H4 (cell line): ENCODE measurements around the gene ERGIC1. TPM values are rescaled to one million over a fixed set of nuclear protein-coding genes. Genes with fewer than 3 reads are reported as not detected.
"Not testable (repeated sequence)": the region's sequence is repeated elsewhere in the genome, so short reads cannot be mapped to it uniquely, and the experiment has no call there.

Experiments used
- DNase-seq: peaks from one replicate; pipeline ENCODE4 v3.0.0-alpha.2; 2015; ENCODE audit warnings: low spot score
- total RNA-seq: library from RNA; depleted of rRNA; stranded (reverse); fragments of >200 nt; shearing (Covaris generic); gene quantifications from 2 replicates; pipeline ENCODE4 v1.2.3, GENCODE V29; 2014

Gene ERGIC1
- total RNA-seq, 1 experiment from 2014 or later, result 86.2 TPM

GRCh38 chr5:172878933-172879752, 45.1 kb downstream of the ERGIC1 start:
- no peak for DNase-seq

- peak; percentile 78 for DNase-seq
Observed at GRCh38 chr5:172881691-172882370, 47.8 kb downstream of the ERGIC1 start.

- no peak for DNase-seq
Observed at GRCh38 chr5:172883066-172883465, 49.0 kb downstream of the ERGIC1 start.

- DNase-seq, result no peak
Observed at GRCh38 chr5:172885597-172886340, 51.7 kb downstream of the ERGIC1 start.

- DNase-seq, result no peak
Observed at GRCh38 chr5:172886476-172886875, 52.4 kb downstream of the ERGIC1 start.

GRCh38 chr5:172886974-172887501, 53.0 kb downstream of the ERGIC1 start:
- peak; percentile 87 for DNase-seq

GRCh38 chr5:172887692-172888091, 53.6 kb downstream of the ERGIC1 start:
- DNase-seq, result no peak

- DNase-seq, result no peak
Observed at GRCh38 chr5:172890659-172891058, 56.6 kb downstream of the ERGIC1 start.

- no peak for DNase-seq
Observed at GRCh38 chr5:172891716-172892421, 57.8 kb downstream of the ERGIC1 start.

GRCh38 chr5:172892713-172893112, 58.7 kb downstream of the ERGIC1 start:
- no peak for DNase-seq

- no peak for DNase-seq
Observed at GRCh38 chr5:172894767-172895388, 60.8 kb downstream of the ERGIC1 start.

- no peak for DNase-seq
Observed at GRCh38 chr5:172895549-172895948, 61.5 kb downstream of the ERGIC1 start.

- no peak for DNase-seq
Observed at GRCh38 chr5:172896465-172896864, 62.4 kb downstream of the ERGIC1 start.

GRCh38 chr5:172897067-172897466, 63.0 kb downstream of the ERGIC1 start:
- not testable (repeated sequence) for DNase-seq

- DNase-seq, result peak; percentile 49
Observed at GRCh38 chr5:172897481-172898217, 63.6 kb downstream of the ERGIC1 start.

- DNase-seq, result no peak
Observed at GRCh38 chr5:172898218-172898842, 64.3 kb downstream of the ERGIC1 start.

- no peak for DNase-seq
Observed at GRCh38 chr5:172898843-172899369, 64.9 kb downstream of the ERGIC1 start.

- no peak for DNase-seq
Observed at GRCh38 chr5:172899436-172899835, 65.4 kb downstream of the ERGIC1 start.

GRCh38 chr5:172901012-172901780, 67.1 kb downstream of the ERGIC1 start:
- peak; percentile 77 for DNase-seq
